Fibroblast of pulmonary artery (primary cell): Measurements from ENCODE around the gene CADM1.

Experiments
- DNase-seq: peaks from one replicate; pipeline ENCODE4 v3.0.0-alpha.2; 2010; ENCODE audit warnings: low read depth
- H3K4me3 ChIP-seq: replicated peaks from 2 replicates; pipeline ENCODE4 v1.5.1; 2011; ENCODE audit warnings: low read depth, mild to moderate bottlenecking, control low read depth, low read length, moderate library complexity
- TF ChIP-seq, protein P1 (sequence below): IDR thresholded peaks from 2 replicates; pipeline ENCODE4 v1.5.1; 2011; ENCODE audit warnings: mild to moderate bottlenecking, control low read depth, low read length, inconsistent platforms; ENCODE audit errors: missing control alignments

CADM1 gene

GRCh38 chr11:115525531-115526006 lies 21.4 kb upstream of the CADM1 start:
- no peak overlapping the region for H3K4me3 ChIP-seq
- DNase-seq = no peak
- TF ChIP-seq, protein P1, sequence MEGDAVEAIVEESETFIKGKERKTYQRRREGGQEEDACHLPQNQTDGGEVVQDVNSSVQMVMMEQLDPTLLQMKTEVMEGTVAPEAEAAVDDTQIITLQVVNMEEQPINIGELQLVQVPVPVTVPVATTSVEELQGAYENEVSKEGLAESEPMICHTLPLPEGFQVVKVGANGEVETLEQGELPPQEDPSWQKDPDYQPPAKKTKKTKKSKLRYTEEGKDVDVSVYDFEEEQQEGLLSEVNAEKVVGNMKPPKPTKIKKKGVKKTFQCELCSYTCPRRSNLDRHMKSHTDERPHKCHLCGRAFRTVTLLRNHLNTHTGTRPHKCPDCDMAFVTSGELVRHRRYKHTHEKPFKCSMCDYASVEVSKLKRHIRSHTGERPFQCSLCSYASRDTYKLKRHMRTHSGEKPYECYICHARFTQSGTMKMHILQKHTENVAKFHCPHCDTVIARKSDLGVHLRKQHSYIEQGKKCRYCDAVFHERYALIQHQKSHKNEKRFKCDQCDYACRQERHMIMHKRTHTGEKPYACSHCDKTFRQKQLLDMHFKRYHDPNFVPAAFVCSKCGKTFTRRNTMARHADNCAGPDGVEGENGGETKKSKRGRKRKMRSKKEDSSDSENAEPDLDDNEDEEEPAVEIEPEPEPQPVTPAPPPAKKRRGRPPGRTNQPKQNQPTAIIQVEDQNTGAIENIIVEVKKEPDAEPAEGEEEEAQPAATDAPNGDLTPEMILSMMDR = no peak

DNA sequence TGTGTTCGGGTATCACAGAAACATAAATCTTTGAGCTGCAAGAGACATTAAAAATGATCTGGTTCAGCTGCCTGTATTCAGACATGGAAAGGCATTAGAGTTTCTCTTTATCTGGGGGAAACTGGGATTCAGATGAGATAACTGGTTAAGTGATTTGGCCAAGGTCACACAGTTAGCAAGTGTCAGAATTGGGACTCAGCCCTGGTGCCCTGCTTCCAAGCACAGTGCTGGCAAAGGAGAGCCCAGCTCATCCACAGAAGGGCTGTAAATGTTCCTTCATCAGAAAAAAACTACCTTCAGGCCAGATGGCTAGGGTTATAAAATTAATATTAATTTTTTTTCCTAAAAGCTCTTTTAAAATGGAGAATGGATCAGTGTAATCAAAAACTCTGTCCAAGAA lies 20.4 kb upstream of the CADM1 start:
- DNase-seq = no peak
- H3K4me3 ChIP-seq = no peak overlapping the region
- TF ChIP-seq, protein P1 = no peak

GRCh38 chr11:115523727-115524399 lies 19.6 kb upstream of the CADM1 start:
- TF ChIP-seq, protein P1 = no peak
- DNase-seq = no peak
- H3K4me3 ChIP-seq = no peak overlapping the region

DNA sequence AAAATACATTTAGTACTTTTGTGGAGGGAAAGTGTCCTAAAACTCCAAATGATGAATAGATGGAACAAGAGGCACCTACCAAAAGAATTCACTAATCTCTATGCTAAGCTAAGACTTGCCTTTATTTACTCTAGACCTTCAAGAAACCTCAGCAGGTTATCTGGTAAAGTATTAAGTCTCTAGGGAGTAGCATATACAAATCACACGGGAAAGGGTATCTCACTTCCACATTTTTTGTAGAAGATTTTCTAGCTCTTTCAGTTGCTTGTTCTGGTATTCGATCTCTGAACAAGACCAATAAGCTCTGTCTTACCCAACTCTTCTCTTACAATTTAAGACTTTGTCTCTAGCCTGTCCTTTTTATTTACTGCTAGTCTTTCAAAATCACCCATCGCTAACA lies 18.1 kb upstream of the CADM1 start:
- DNase-seq = no peak
- H3K4me3 ChIP-seq = no peak overlapping the region
- TF ChIP-seq, protein P1 = no peak

- no peak for DNase-seq
- H3K4me3 ChIP-seq = no peak overlapping the region
- TF ChIP-seq, protein P1 = no peak
Observed at GRCh38 chr11:115521825-115522224, 17.6 kb upstream of the CADM1 start.

- DNase-seq = no peak
- TF ChIP-seq, protein P1 = no peak
- no peak overlapping the region for H3K4me3 ChIP-seq
Observed at GRCh38 chr11:115518983-115519628, 14.9 kb upstream of the CADM1 start.
